Left lung (tissue), 10 donors: ENCODE measurements around the gene CHMP1A. TPM values are rescaled to one million over a fixed set of nuclear protein-coding genes. Genes with fewer than 3 reads are reported as not detected.
"Not testable (repeated sequence)": the region's sequence is repeated elsewhere in the genome, so short reads cannot be mapped to it uniquely, and the experiment has no call there.

Experiments used
- ATAC-seq: fragments of 200-7000 bp; cut with Tn5 transposase; one replicate; pipeline ENCODE4 v1.9.1; 2020; ENCODE audit warnings: moderate library complexity
- DNase-seq, 4 donors: peaks; one replicate each; pipeline ENCODE4 v3.0.0-alpha.2; 2013 to 2020
- H3K27ac ChIP-seq, 2 donors: fragments of 200-600 bp; sonication (generic) in 1 of 2; one replicate each; pipeline versions ENCODE4 v1.5.0 to v1.8.0; 2020 to 2021
- H3K27me3 ChIP-seq, 2 donors: fragments of 200-600 bp; sonication (generic) in 1 of 2; one replicate each; pipeline versions ENCODE4 v1.5.0 to v1.8.0; 2020 to 2021
- H3K36me3 ChIP-seq, 2 donors: fragments of 200-600 bp; sonication (generic) in 1 of 2; one replicate each; pipeline versions ENCODE4 v1.5.0 to v1.8.0; 2020 to 2021
- H3K4me1 ChIP-seq, 2 donors: fragments of 200-600 bp; one replicate each; pipeline ENCODE4 v1.8.0; 2021
- H3K4me3 ChIP-seq, 2 donors: fragments of 200-600 bp; sonication (generic) in 1 of 2; one replicate each; pipeline versions ENCODE4 v1.5.0 to v1.8.0; 2020 to 2021; ENCODE audit warnings: mild to moderate bottlenecking in 1 of 2
- H3K9me3 ChIP-seq, 2 donors: fragments of 200-600 bp; sonication (generic) in 1 of 2; one replicate each; pipeline versions ENCODE4 v1.5.0 to v1.8.0; 2020 to 2021
- intact Hi-C, 2 donors: fragments of 100-400 bp; cut with DNase I; formaldehyde crosslinking; loops; one replicate each; pipeline versions ENCODE4 v1.11.2 to v1.14.2; 2022
- polyA plus RNA-seq, 6 donors: library from polyadenylated mRNA; unstranded; fragments of 120-200 nt; gene quantifications; one replicate each; pipeline ENCODE4 v1.2.1, GENCODE V29; 2013; ENCODE audit not compliant: insufficient read length in 6 of 6
- total RNA-seq, 2 donors: library from RNA; stranded (reverse); fragmentation: NEBNext Ultra II Directional; extraction: Animal tissue kit (Norgen Biotek cat#: 25700); gene quantifications; one replicate each; pipeline ENCODE4 v1.2.1, GENCODE V29; 2021
- TF ChIP-seq, protein P1 (sequence below), 2 donors: fragments of 200-600 bp; sonication (generic) in 1 of 2; IDR thresholded peaks; one replicate each; pipeline versions ENCODE4 v1.5.0 to v1.8.0; 2021; ENCODE audit warnings: antibody characterized with exemption in 2 of 2
- donor health status: DM: no; HTN: yes; CAD: no.
- donor health status: DM: no; HTN: no; CAD: no.

CHMP1A gene
- total and polyA plus RNA-seq, 8 donors, result 60.8 to 91.5 (median 72.5) TPM

- Histone ChIP-seq H3K4me3 (no peak overlapping the region), H3K4me1 (peaks cover 6 to 8% of the 10 kb centered on the region in 2 donors), H3K9me3 (no peaks in the 10 kb centered on the region), H3K27me3 (no peaks in the 10 kb centered on the region), H3K27ac (peak overlapping the region in 1 of 2 donors; percentile 53), H3K36me3 (peaks cover 0 to 15% of the 10 kb centered on the region in 2 donors)
- ATAC-seq (no peak), DNase-seq (peak in 1 of 4 donors; percentile 38)
- intact Hi-C loops, result no loop called here
- TF ChIP-seq, protein P1, sequence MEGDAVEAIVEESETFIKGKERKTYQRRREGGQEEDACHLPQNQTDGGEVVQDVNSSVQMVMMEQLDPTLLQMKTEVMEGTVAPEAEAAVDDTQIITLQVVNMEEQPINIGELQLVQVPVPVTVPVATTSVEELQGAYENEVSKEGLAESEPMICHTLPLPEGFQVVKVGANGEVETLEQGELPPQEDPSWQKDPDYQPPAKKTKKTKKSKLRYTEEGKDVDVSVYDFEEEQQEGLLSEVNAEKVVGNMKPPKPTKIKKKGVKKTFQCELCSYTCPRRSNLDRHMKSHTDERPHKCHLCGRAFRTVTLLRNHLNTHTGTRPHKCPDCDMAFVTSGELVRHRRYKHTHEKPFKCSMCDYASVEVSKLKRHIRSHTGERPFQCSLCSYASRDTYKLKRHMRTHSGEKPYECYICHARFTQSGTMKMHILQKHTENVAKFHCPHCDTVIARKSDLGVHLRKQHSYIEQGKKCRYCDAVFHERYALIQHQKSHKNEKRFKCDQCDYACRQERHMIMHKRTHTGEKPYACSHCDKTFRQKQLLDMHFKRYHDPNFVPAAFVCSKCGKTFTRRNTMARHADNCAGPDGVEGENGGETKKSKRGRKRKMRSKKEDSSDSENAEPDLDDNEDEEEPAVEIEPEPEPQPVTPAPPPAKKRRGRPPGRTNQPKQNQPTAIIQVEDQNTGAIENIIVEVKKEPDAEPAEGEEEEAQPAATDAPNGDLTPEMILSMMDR (IDR thresholded peaks at IDR 0.05), result no peak
Observed at GRCh38 chr16:89667633-89668032, 10.1 kb upstream of the CHMP1A start.

DNA sequence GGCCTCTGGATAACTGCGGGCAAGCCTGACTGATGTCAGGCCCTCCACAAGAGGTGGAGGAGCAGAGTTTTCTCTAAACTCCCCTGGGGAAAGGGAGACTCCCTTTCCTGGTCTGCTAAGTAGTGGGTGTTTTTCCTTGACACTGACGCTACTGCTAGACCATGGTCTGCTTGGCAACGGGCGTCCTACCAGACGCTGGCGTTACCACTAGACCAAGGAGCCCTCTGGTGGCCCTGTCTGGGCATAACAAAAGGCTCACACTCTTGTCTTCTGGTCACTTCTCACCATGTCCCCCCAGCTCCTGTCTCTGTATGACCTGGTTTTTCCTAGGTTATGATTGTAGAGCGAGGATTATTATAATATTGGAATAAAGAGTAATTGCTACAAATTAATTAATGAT lies 9.5 kb upstream of the CHMP1A start:
- H3K4me1 ChIP-seq, H3K27me3 ChIP-seq, H3K27ac ChIP-seq, H3K4me3 ChIP-seq, H3K9me3 ChIP-seq, intact Hi-C loops, ATAC-seq: not testable (repeated sequence)
- TF ChIP-seq, protein P1 (IDR thresholded peaks at IDR 0.05), result peak; percentile 12 to 35
- H3K36me3 ChIP-seq, result peaks cover 0 to 22% of the 10 kb centered on the region in 2 donors
- DNase-seq, result peak in 1 of 4 donors; percentile 60

DNA sequence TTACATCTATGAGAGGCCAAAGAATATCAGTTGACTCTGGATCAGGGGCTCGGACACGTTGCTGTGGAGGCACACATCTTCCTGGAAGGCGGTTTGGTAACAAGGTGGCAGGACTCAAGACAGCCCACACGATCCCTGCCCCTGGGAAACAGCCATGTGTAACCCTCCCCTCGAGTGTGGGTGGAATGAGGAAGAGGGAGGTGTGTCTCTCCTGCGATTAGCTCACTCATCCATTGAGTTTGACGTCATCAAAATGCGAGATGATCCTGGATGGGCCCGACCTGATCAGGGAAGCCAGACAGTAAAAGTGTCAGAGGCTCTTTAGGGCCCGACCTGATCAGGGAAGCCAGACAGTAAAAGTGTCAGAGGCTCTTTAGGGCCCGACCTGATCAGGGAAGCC lies 6.7 kb upstream of the CHMP1A start:
- H3K4me1 ChIP-seq, result peaks cover 8 to 16% of the 10 kb centered on the region in 2 donors
- H3K4me3 ChIP-seq, ATAC-seq: not testable (repeated sequence)

GRCh38 chr16:89661215-89661614 lies 3.7 kb upstream of the CHMP1A start:
- TF ChIP-seq, protein P1 (IDR thresholded peaks at IDR 0.05), result no peak
- no peak overlapping the region for H3K4me3 ChIP-seq
- no peak overlapping the region for H3K27ac ChIP-seq
- no peaks in the 10 kb centered on the region for H3K27me3 ChIP-seq
- peaks cover 0 to 32% of the 10 kb centered on the region in 2 donors for H3K36me3 ChIP-seq
- ATAC-seq (no peak), DNase-seq (peak in 1 of 4 donors; percentile 4)
- H3K9me3 ChIP-seq, result no peaks in the 10 kb centered on the region
- peaks cover 12 to 29% of the 10 kb centered on the region in 2 donors for H3K4me1 ChIP-seq
- intact Hi-C loops, result no loop called here

More for the DNA sequence above, 6.7 kb upstream of the CHMP1A start:
- H3K9me3 ChIP-seq, intact Hi-C loops, H3K27ac ChIP-seq, H3K27me3 ChIP-seq: not testable (repeated sequence)
- peaks cover 0 to 32% of the 10 kb centered on the region in 2 donors for H3K36me3 ChIP-seq
- peak in 1 of 4 donors; percentile 5 for DNase-seq

- H3K4me3 ChIP-seq, result no peak overlapping the region
- DNase-seq, result peak in 1 of 4 donors; percentile 13
- no peaks in the 10 kb centered on the region for H3K27me3 ChIP-seq
- TF ChIP-seq, protein P1 (IDR thresholded peaks at IDR 0.05), result no peak
- H3K4me1 ChIP-seq, result peaks cover 12 to 36% of the 10 kb centered on the region in 2 donors
- peaks cover 0 to 32% of the 10 kb centered on the region in 2 donors for H3K36me3 ChIP-seq
- no peak for ATAC-seq
- intact Hi-C loops, result no loop called here
- no peaks in the 10 kb centered on the region for H3K9me3 ChIP-seq
- H3K27ac ChIP-seq, result no peak overlapping the region
Observed at GRCh38 chr16:89660146-89660545, 2.6 kb upstream of the CHMP1A start.
